T-helper 17 cell (primary cell): Measurements from ENCODE around the gene FRG2. TPM values are rescaled to one million over a fixed set of nuclear protein-coding genes. Genes with fewer than 3 reads are reported as not detected.
"Not testable (repeated sequence)": the region's sequence is repeated elsewhere in the genome, so short reads cannot be mapped to it uniquely, and the experiment has no call there.

Source experiments
- ATAC-seq: fragments of 150-1000 bp; cut with Tn5 transposase; 2 replicates; pipeline ENCODE4 v1.10.0; 2021; ENCODE audit warnings: mild to moderate bottlenecking, moderate library complexity
- DNase-seq, 3 donors: peaks; one replicate each; pipeline versions ENCODE4 v3.0.0 to v3.0.0-alpha.2; 2020 to 2021
- H3K9me3 ChIP-seq: one replicate; pipeline ENCODE4 v1.7.0; 2013; ENCODE audit warnings: low read length, mild to moderate bottlenecking; ENCODE audit not compliant: control insufficient read depth, poor library complexity, severe bottlenecking
- H3K27ac Mint-ChIP-seq: one replicate; pipeline ENCODE4 v1.8.0; 2022; ENCODE audit warnings: mild to moderate bottlenecking, moderate library complexity, mixed read lengths
- H3K27me3 Mint-ChIP-seq: one replicate; pipeline ENCODE4 v1.8.0; 2022; ENCODE audit warnings: mixed read lengths
- H3K36me3 Mint-ChIP-seq: one replicate; pipeline ENCODE4 v1.8.0; 2022; ENCODE audit warnings: low read depth, mixed read lengths
- H3K4me1 Mint-ChIP-seq: one replicate; pipeline ENCODE4 v1.8.0; 2022; ENCODE audit warnings: mild to moderate bottlenecking, mixed read lengths
- H3K4me3 Mint-ChIP-seq: one replicate; pipeline ENCODE4 v1.8.0; 2022; ENCODE audit warnings: mild to moderate bottlenecking, moderate library complexity, mixed read lengths
- total RNA-seq, 4 donors: library from RNA in 2 of 4; stranded (reverse) in 2 of 4; gene quantifications; one replicate each; pipeline ENCODE4 v1.2.3 and lab custom pipeline; 2022 to 2026

The FRG2 gene
- total RNA-seq, 2 donors from 2014 or later: not detected

GRCh38 chr4:189985651-189986243, 41.3 kb downstream of the FRG2 start:
- not testable (repeated sequence) for H3K9me3 ChIP-seq, H3K27me3 Mint-ChIP-seq, DNase-seq, H3K4me1 Mint-ChIP-seq, H3K27ac Mint-ChIP-seq, ATAC-seq, H3K36me3 Mint-ChIP-seq, H3K4me3 Mint-ChIP-seq

- H3K27me3 Mint-ChIP-seq, H3K4me3 Mint-ChIP-seq, H3K9me3 ChIP-seq, H3K4me1 Mint-ChIP-seq, ATAC-seq, H3K36me3 Mint-ChIP-seq, H3K27ac Mint-ChIP-seq, DNase-seq: not testable (repeated sequence)
Observed at GRCh38 chr4:189984661-189985060, 42.4 kb downstream of the FRG2 start.

- H3K27me3 Mint-ChIP-seq, H3K36me3 Mint-ChIP-seq, H3K4me1 Mint-ChIP-seq, H3K4me3 Mint-ChIP-seq, ATAC-seq, H3K27ac Mint-ChIP-seq, DNase-seq, H3K9me3 ChIP-seq: not testable (repeated sequence)
Observed at GRCh38 chr4:189983916-189984526, 43.0 kb downstream of the FRG2 start.

- no peaks in the 10 kb centered on the region for H3K9me3 ChIP-seq
- ATAC-seq: no peak
- DNase-seq: no peak
- no peaks in the 10 kb centered on the region for H3K4me1 Mint-ChIP-seq
- no peaks in the 10 kb centered on the region for H3K36me3 Mint-ChIP-seq
- no peaks in the 10 kb centered on the region for H3K27me3 Mint-ChIP-seq
- no peak overlapping the region for H3K27ac Mint-ChIP-seq
- no peak overlapping the region for H3K4me3 Mint-ChIP-seq
Observed at GRCh38 chr4:189981970-189982369, 45.1 kb downstream of the FRG2 start.

GRCh38 chr4:189980292-189980691, 46.8 kb downstream of the FRG2 start:
- H3K9me3 ChIP-seq, H3K4me1 Mint-ChIP-seq, H3K36me3 Mint-ChIP-seq, H3K27me3 Mint-ChIP-seq, DNase-seq, H3K27ac Mint-ChIP-seq, ATAC-seq, H3K4me3 Mint-ChIP-seq: not testable (repeated sequence)

- H3K27ac Mint-ChIP-seq: no peak overlapping the region
- H3K27me3 Mint-ChIP-seq: no peaks in the 10 kb centered on the region
- DNase-seq: no peak
- no peaks in the 10 kb centered on the region for H3K9me3 ChIP-seq
- no peak for ATAC-seq
- H3K4me1 Mint-ChIP-seq: no peaks in the 10 kb centered on the region
- H3K36me3 Mint-ChIP-seq: no peaks in the 10 kb centered on the region
- no peak overlapping the region for H3K4me3 Mint-ChIP-seq
Observed at GRCh38 chr4:189979196-189980047, 47.6 kb downstream of the FRG2 start.

Other genes with a start within 250 kb of the FRG2 start
- gene FRG1, start 86.4 kb downstream of the FRG2 start, total RNA-seq: 10 to 100 TPM; 38.8 to 54.0 TPM
- gene DBET, start 37.2 kb upstream of the FRG2 start, total RNA-seq: not detected
- not detected for gene DUX4, start 146.5 kb upstream of the FRG2 start, total RNA-seq